GM19023 (cell line): ENCODE data around the gene TRAPPC10.

ENCODE experiments used
- ATAC-seq: cut with Tn5 transposase; IDR thresholded peaks from one replicate; pipeline ENCODE4 v1.9.1; 2021; ENCODE audit warnings: mild to moderate bottlenecking, moderate library complexity; ENCODE audit not compliant: unreplicated experiment

The TRAPPC10 gene

GRCh38 chr21:44024887-44025353, 12.8 kb downstream of the TRAPPC10 start:
- no peak for ATAC-seq

GRCh38 chr21:44027607-44028286, 15.6 kb downstream of the TRAPPC10 start:
- no peak for ATAC-seq

- ATAC-seq, result no peak
Observed at GRCh38 chr21:44028287-44028659, 16.2 kb downstream of the TRAPPC10 start.

- no peak for ATAC-seq
Observed at GRCh38 chr21:44029460-44030087, 17.5 kb downstream of the TRAPPC10 start.

- no peak for ATAC-seq
Observed at GRCh38 chr21:44035244-44035643, 23.1 kb downstream of the TRAPPC10 start.

GRCh38 chr21:44038063-44038462, 26.0 kb downstream of the TRAPPC10 start:
- no peak for ATAC-seq

- ATAC-seq, result no peak
Observed at GRCh38 chr21:44039828-44040227, 27.7 kb downstream of the TRAPPC10 start.

- no peak for ATAC-seq
Observed at GRCh38 chr21:44043613-44044012, 31.5 kb downstream of the TRAPPC10 start.

GRCh38 chr21:44046734-44047133, 34.6 kb downstream of the TRAPPC10 start:
- no peak for ATAC-seq

GRCh38 chr21:44047996-44048560, 36.0 kb downstream of the TRAPPC10 start:
- no peak for ATAC-seq

- ATAC-seq, result no peak
Observed at GRCh38 chr21:44049182-44049581, 37.1 kb downstream of the TRAPPC10 start.

- ATAC-seq, result no peak
Observed at GRCh38 chr21:44049606-44050005, 37.5 kb downstream of the TRAPPC10 start.

- no peak for ATAC-seq
Observed at GRCh38 chr21:44050276-44050675, 38.2 kb downstream of the TRAPPC10 start.

- no peak for ATAC-seq
Observed at GRCh38 chr21:44051462-44051941, 39.4 kb downstream of the TRAPPC10 start.

- ATAC-seq, result no peak
Observed at GRCh38 chr21:44052071-44052829, 40.1 kb downstream of the TRAPPC10 start.

GRCh38 chr21:44052830-44053226, 40.7 kb downstream of the TRAPPC10 start:
- ATAC-seq, result no peak

GRCh38 chr21:44053567-44053966, 41.5 kb downstream of the TRAPPC10 start:
- no peak for ATAC-seq

- ATAC-seq, result no peak
Observed at GRCh38 chr21:44054710-44055109, 42.6 kb downstream of the TRAPPC10 start.

GRCh38 chr21:44057055-44057454, 44.9 kb downstream of the TRAPPC10 start:
- no peak for ATAC-seq

GRCh38 chr21:44057960-44058651, 46.0 kb downstream of the TRAPPC10 start:
- no peak for ATAC-seq

GRCh38 chr21:44058652-44058964, 46.5 kb downstream of the TRAPPC10 start:
- ATAC-seq, result no peak
